K562 (cell line): Measurements from ENCODE around the gene ADGRB3. TPM values are rescaled to one million over a fixed set of nuclear protein-coding genes. Genes with fewer than 3 reads are reported as not detected.

Experiments used
- ATAC-seq: fragments of 200-7000 bp; cut with Tn5 transposase; 3 replicates; pipeline ENCODE4 v1.9.1; 2020; ENCODE audit warnings: moderate library complexity
- BruUV-seq: library from RNA; stranded (reverse); fragments of 400-500 nt; replicated peaks from 2 replicates; lab custom pipeline; 2021; lab: Mats Ljungman, UMichigan
- CTCF ChIA-PET: fragments of 300-600 bp; formaldehyde crosslinking; extraction: SDS; loops from one replicate; lab custom pipeline; 2021; ENCODE audit warnings: low intra/inter-chr PET ratio; lab: Yijun Ruan, JAX
- POLR2A ChIA-PET: fragments of 300-600, 350-650 bp; sonication (Branson Sonifier 250); formaldehyde crosslinking; extraction: SDS; loops from one replicate; lab custom pipeline; 2021; ENCODE audit warnings: antibody characterized with exemption, inconsistent platforms; lab: Yijun Ruan, JAX
- DNase-seq, 4 experiments: peaks; one replicate each; pipeline versions ENCODE4 v3.0.0 to v3.0.0-alpha.2; 2011 to 2018; ENCODE audit warnings: low spot score in 3 of 4, mixed read lengths in 3 of 4; ENCODE audit errors: extremely low read depth in 1 of 4
- FAIRE-seq: peaks from 2 replicates; lab custom pipeline; 2011; peaks lifted over from hg19 to GRCh38; lab: Jason Lieb, UNC
- H2AFZ ChIP-seq: 2 replicates; pipeline ENCODE4 v1.6.0; 2011; ENCODE audit warnings: low read depth, low read length, control low read depth, inconsistent platforms
- H3K27ac ChIP-seq: fragments of 200-600 bp; 3 replicates; pipeline ENCODE4 v1.8.0; 2011; ENCODE audit warnings: low read depth, mild to moderate bottlenecking, control low read depth, inconsistent platforms, low read length, moderate library complexity, mixed read lengths; ENCODE audit errors: extremely low read depth
- H3K27me3 ChIP-seq, 2 experiments: fragments of 300-600 bp in 1 of 2; 2 replicates in 1 of 2; 3 replicates in 1 of 2; pipeline versions ENCODE4 v1.6.0 to v1.8.0; 2011; ENCODE audit warnings: inconsistent platforms in 2 of 2, low read length in 2 of 2, mild to moderate bottlenecking in 1 of 2, mixed read lengths in 1 of 2, moderate library complexity in 1 of 2; ENCODE audit not compliant: control insufficient read depth in 2 of 2, insufficient read depth in 2 of 2
- H3K36me3 ChIP-seq: fragments of 300-600 bp; 3 replicates; pipeline ENCODE4 v1.8.0; 2011; ENCODE audit warnings: mild to moderate bottlenecking, low read length, inconsistent platforms; ENCODE audit not compliant: control insufficient read depth, insufficient read depth
- H3K4me1 ChIP-seq, 2 experiments: fragments of 200-600 bp in 1 of 2; replicated peaks in 1 of 2; 2 replicates in 1 of 2; 3 replicates in 1 of 2; pipeline versions ENCODE4 v1.5.1 to v1.8.0; 2011; ENCODE audit warnings: inconsistent platforms in 2 of 2, low read length in 2 of 2, mild to moderate bottlenecking in 1 of 2, mixed read lengths in 1 of 2, moderate library complexity in 1 of 2; ENCODE audit not compliant: control insufficient read depth in 2 of 2, insufficient read depth in 2 of 2
- H3K4me2 ChIP-seq: 2 replicates; pipeline ENCODE4 v1.6.1; 2011; ENCODE audit warnings: low read length, control low read depth, inconsistent platforms, mixed read lengths; ENCODE audit not compliant: insufficient read depth
- H3K4me3 ChIP-seq: fragments of 200-600 bp; sonication (generic), shearing (Covaris generic); 2 replicates; pipeline ENCODE4 v1.5.1; 2016; ENCODE audit warnings: control low read depth, inconsistent platforms
- H3K79me2 ChIP-seq: fragments of 200-600 bp; 3 replicates; pipeline ENCODE4 v1.8.0; 2011; ENCODE audit warnings: low read length, inconsistent platforms; ENCODE audit not compliant: control insufficient read depth, insufficient read depth
- H3K9ac ChIP-seq, 2 experiments: 2 replicates each; pipeline versions ENCODE4 v1.6.0 to v1.6.1; 2011; ENCODE audit warnings: low read depth in 2 of 2, low read length in 2 of 2, control low read depth in 1 of 2, inconsistent platforms in 1 of 2, mild to moderate bottlenecking in 1 of 2, mixed read lengths in 1 of 2; ENCODE audit not compliant: insufficient read depth in 1 of 2
- H3K9me1 ChIP-seq: one replicate; pipeline ENCODE4 v1.6.0; 2011; ENCODE audit warnings: inconsistent platforms, mild to moderate bottlenecking, low read length, moderate library complexity; ENCODE audit not compliant: control insufficient read depth, insufficient read depth
- H3K9me3 ChIP-seq: replicated peaks from 2 replicates; pipeline ENCODE4 v1.5.1; 2011; ENCODE audit warnings: low read depth, low read length, inconsistent platforms; ENCODE audit not compliant: control insufficient read depth, insufficient read depth
- H4K20me1 ChIP-seq: replicated peaks from 2 replicates; pipeline ENCODE4 v1.6.1; 2011; ENCODE audit warnings: low read length, inconsistent platforms, mixed read lengths; ENCODE audit not compliant: control insufficient read depth, insufficient read depth
- ARID1B ChIP-seq: fragments of 450-650 bp; IDR thresholded peaks from 2 replicates; pipeline ENCODE4 v1.6.1; 2016; ENCODE audit warnings: antibody characterized with exemption, mild to moderate bottlenecking, inconsistent platforms
- GMEB1 ChIP-seq: fragments of 250-450 bp; sonication (Bioruptor Pico); IDR thresholded peaks from 2 replicates; pipeline ENCODE4 v1.4.0; 2020; ENCODE audit warnings: mild to moderate bottlenecking
- KHSRP ChIP-seq: fragments of 450-650 bp; IDR thresholded peaks from 2 replicates; pipeline ENCODE4 v1.6.1; 2017
- MBD1 ChIP-seq: fragments of 250-450 bp; sonication (Bioruptor Pico); IDR thresholded peaks from 2 replicates; pipeline ENCODE4 v1.8.0; 2022; ENCODE audit warnings: inconsistent platforms
- ZNF280B ChIP-seq: fragments of 250-450 bp; sonication (Bioruptor Pico); IDR thresholded peaks from 2 replicates; pipeline ENCODE4 v1.5.1; 2021; ENCODE audit warnings: mild to moderate bottlenecking
- WGBS: fragments of 100-300 bp; shearing (Covaris generic); methylation state at CpG from one replicate; pipeline ENCODE4 v1.1.6; 2016; ENCODE audit warnings: low coverage, mixed read lengths; ENCODE audit not compliant: insufficient coverage; ENCODE audit errors: missing lambda C conversion rate; 5-methylcytosine and 5-hydroxymethylcytosine counted together
- in situ Hi-C: fragments of 300-500 bp; cut with MboI; formaldehyde crosslinking; loops from 4 replicates; pipeline ENCODE4 v1.15.0; 2018; ENCODE audit warnings: inconsistent platforms, mixed read lengths
- intact Hi-C: fragments of 100-400 bp; cut with micrococcal nuclease; formaldehyde crosslinking; loops from 2 replicates; pipeline ENCODE4 v1.14.2; 2022
- polyA plus RNA-seq, 8 experiments: library from polyadenylated mRNA; depleted of rRNA in 4 of 8; stranded (reverse) in 5 of 8; unstranded in 3 of 8; fragments of >200 nt; fragmentation: Nextera tagmentation in 2 of 8; fragmentation: Illumina TruSeq in 1 of 8; extraction: Ambion mirVana in 2 of 8; extraction: Trizol in 1 of 8; gene quantifications; 2 replicates each; pipeline versions ENCODE4 v1.2.1 to v1.2.3, GENCODE V29; 2011 to 2014; ENCODE audit warnings: inconsistent platforms in 1 of 8, missing spikeins in 1 of 8
- total RNA-seq, 7 experiments: library from RNA; depleted of rRNA in 6 of 7; stranded (reverse); fragments of >200 nt in 6 of 7; fragmentation: Illumina TruSeq in 2 of 7; extraction: Trizol in 2 of 7; gene quantifications; 2 replicates each; pipeline versions ENCODE4 v1.2.1 to v1.2.3, GENCODE V29; 2011 to 2021; ENCODE audit warnings: low replicate concordance in 1 of 7

The ADGRB3 gene
- total and polyA plus RNA-seq, 9 of the 15 experiments (the other 6 are each of a cell fraction or from before 2014, with no cell fraction given), result 0.90 to 7.8 (median 2.4) TPM

- in situ Hi-C loops, result no loop called here
- ChIA-PET CTCF (no interaction called here), POLR2A (no interaction called here)
- no peaks in the 10 kb centered on the region for H3K27me3 ChIP-seq
- intact Hi-C loops, result no loop called here
- BruUV-seq, result no TSS peak
- no peaks in the 10 kb centered on the region for H3K79me2 ChIP-seq
- no peak overlapping the region for H2AFZ ChIP-seq
- H3K9me1 ChIP-seq, result no peaks in the 10 kb centered on the region
- H3K4me2 ChIP-seq, result no peak overlapping the region
- 0% methylated on average over 2 of the region's 2 CpGs for WGBS
- no peaks in the 10 kb centered on the region for H4K20me1 ChIP-seq
- H3K9ac ChIP-seq, result no peak overlapping the region
- ATAC-seq (no peak), DNase-seq (no peak), FAIRE-seq (no peak)
- no peak overlapping the region for H3K27ac ChIP-seq
- TF ChIP-seq MBD1 (no peak), ZNF280B (CRISPR knock-in tag) (no peak), ARID1B (no peak), GMEB1 (CRISPR knock-in tag) (no peak), KHSRP (no peak)
- no peaks in the 10 kb centered on the region for H3K4me1 ChIP-seq
- no peaks in the 10 kb centered on the region for H3K36me3 ChIP-seq
- H3K4me3 ChIP-seq, result no peak overlapping the region
- H3K9me3 ChIP-seq, result no peaks in the 10 kb centered on the region
These were observed 696.8 kb downstream of the ADGRB3 start for GRCh38 chr6:69331886-69332285.
